HG03342 (cell line): ENCODE data around the gene PTOV1.

Experiments
- ATAC-seq: cut with Tn5 transposase; IDR thresholded peaks from one replicate; pipeline ENCODE4 v1.9.1; 2021; ENCODE audit warnings: mild to moderate bottlenecking, moderate library complexity; ENCODE audit not compliant: unreplicated experiment

PTOV1 gene

GRCh38 chr19:49887037-49887664, 36.2 kb downstream of the PTOV1 start:
- ATAC-seq, result no peak

GRCh38 chr19:49887665-49888509, 36.9 kb downstream of the PTOV1 start:
- no peak for ATAC-seq

DNA sequence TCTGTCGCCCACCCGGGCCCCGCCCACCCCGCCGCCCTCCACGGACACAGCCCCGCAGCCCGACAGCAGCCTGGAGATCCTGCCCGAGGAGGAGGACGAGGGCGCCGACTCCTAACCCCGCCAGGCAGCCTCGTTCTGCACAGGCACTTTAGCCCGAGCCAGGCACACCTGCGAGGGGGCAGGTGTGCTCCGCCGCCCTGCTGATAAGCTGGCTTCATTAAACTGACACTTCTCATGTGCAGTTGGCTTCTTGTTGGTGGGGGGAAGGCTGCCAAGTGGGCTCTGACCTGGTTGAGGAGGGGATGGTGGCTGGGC, 37.5 kb downstream of the PTOV1 start:
- no peak for ATAC-seq

DNA sequence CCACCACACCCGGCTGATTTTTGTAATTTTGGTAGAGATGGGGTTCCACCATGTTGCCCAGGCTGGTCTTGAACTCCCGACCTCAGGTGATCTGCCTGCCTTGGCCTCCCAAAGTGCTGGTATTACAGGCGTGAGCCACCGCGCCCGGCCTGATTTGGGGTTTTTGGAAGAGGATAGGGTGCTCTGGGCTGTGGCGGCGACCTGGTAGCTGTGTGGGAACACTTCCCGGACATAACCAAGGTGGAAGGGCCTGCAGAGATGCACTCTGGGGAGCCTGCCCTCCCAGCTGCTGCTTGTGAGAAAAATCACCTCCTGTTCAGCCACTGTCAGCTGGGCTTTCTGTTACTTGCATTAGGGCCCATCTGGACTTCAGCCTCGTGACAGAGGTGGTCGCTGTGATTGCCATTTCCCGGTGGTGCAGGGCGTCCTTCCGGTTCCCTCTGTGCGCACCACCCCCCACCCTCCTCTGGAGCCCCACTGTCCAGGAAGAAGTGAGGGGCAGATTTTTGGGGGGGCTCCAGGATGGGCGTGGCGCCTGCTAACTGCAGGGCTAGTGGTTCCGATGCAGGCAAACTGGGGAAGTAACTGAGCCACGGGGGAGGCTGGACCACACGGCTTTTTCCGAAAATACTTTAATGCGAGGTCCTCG, 38.2 kb downstream of the PTOV1 start:
- ATAC-seq, result no peak

DNA sequence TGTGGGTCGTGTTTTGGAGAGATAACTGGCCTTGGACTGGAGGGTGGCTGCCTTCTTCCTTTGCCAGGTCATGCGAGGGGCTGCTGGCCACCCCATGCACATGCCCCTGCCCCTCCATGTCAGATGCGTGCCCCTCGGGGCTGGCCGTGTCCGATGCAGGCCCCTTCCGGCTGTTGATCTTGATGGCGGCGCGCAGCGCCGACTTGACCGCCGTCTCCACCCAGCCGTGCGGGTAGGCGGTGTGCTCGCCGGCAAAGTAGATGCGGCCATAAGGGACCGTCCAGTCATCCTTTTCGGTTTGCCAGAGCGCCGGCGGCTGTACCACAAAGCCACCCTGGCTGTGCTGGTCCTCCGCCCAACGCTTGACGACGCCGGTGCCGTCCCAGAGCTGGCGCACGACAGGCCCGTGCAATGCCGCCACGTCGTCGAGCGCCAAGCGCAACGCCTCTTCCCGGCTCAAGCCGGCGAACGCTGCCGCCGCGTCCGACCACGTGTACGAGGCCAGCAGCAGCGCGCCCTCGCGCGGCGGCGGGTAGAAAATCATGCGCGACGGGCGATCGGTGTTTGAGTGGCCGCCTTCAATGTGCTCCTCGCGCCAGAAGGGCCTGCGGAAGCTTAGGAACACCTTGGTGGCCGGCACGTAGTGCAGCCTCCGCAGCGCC, 38.9 kb downstream of the PTOV1 start:
- ATAC-seq, result peak; percentile 34

- peak; percentile 16 for ATAC-seq
Measured at GRCh38 chr19:49890349-49891311, 39.7 kb downstream of the PTOV1 start.

- ATAC-seq, result no peak
Measured at GRCh38 chr19:49891393-49891792, 40.4 kb downstream of the PTOV1 start.

GRCh38 chr19:49892716-49893115, 41.8 kb downstream of the PTOV1 start:
- no peak for ATAC-seq

DNA sequence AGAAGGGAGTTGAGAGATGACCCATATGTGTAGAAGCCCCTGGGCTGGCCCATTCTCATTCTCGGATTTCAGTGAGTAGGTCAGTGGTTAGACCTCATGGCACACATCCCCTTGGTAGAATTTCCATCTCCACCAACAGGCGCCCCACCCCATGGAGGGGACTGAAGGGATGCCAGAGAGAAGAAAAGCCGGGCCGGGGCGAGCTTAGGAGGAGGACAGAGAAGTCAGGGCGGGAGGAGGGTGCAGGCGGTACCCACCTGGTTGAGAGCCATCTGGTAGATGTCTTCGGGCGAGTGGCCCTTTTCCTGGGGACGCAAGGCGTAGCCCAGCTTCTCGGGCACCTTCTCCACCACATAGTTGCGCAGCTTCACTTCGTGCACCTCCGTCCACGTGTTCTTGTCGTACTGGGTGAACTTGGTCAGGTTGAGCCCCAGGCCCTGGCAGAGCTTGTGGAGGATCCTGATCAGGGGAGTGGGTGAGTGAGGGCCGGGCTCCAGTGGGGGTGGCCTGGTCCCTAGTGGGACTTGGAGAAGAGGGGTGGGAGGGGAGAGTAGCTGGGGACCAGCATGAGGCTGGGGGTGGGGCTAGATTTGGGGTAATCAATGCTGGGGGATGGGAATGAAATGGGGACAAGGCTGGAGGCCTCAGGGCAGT, 43.2 kb downstream of the PTOV1 start:
- no peak for ATAC-seq

GRCh38 chr19:49894879-49895565, 44.1 kb downstream of the PTOV1 start:
- no peak for ATAC-seq

DNA sequence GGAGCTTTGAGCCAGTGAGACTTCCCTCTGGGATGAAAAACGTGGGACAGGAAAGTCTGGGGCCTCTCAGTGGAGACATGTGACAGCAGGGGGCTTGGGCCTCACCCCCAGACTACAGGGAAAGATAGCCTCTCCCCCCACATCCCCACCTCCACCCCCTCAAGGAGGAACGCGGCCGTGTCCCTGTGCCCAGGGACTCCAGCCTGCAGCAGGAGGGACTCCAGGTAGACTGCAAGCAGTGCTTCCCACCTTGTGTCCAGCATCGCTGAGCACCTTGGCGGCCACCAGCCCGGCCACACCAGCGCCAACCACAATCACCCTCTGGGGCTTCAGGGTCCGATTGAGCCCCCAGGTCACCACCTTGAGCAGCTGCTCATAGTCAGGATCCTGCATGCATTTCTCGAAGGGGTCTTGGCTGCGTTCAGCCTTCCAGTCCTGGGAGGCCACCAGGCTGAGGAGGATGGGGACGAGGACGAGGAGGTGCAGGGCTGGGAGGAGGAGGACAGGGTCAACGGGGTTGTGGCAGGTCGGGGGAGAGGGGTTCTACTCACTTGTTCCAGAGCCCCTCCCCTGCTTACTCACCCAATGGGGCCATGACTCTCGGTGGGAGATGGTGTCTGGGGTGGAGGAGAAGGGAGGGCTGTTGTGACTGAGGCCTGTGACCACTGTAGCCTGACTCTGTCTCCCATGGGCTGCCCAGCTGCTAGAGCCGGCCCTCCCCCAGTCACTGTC, 44.8 kb downstream of the PTOV1 start:
- ATAC-seq, result no peak

GRCh38 chr19:49896863-49897621, 46.1 kb downstream of the PTOV1 start, which contains the start of gene IL4I1:
Gene IL4I1 (minus strand): TSS chr19:49896887. CDS start chr19:49896160, 727 bp downstream.
- ATAC-seq, result peak; percentile 50

- no peak for ATAC-seq
Measured at GRCh38 chr19:49904136-49904535, 53.2 kb downstream of the PTOV1 start.

GRCh38 chr19:49906879-49907564, 56.1 kb downstream of the PTOV1 start:
- ATAC-seq, result no peak

GRCh38 chr19:49907745-49908446, 56.9 kb downstream of the PTOV1 start:
- peak; percentile 47 for ATAC-seq
